Kidney (tissue), 14 donors: ENCODE measurements around the gene SLC1A7. TPM values are rescaled to one million over a fixed set of nuclear protein-coding genes. Genes with fewer than 3 reads are reported as not detected.
A peak's percentile ranks its signal among the peaks of the same experiment; 100 is the strongest.

Source experiments
- DNase-seq, 5 donors: peaks; one replicate each; pipeline ENCODE4 v3.0.0-alpha.2; 2013 to 2020
- FAIRE-seq: peaks from 2 replicates; lab custom pipeline; 2012; peaks lifted over from hg19 to GRCh38; lab: Jason Lieb, UNC
- H3K27ac ChIP-seq, 2 donors: one replicate each; pipeline ENCODE4 v1.7.0; 2013; ENCODE audit warnings: low read depth in 2 of 2, low read length in 2 of 2, inconsistent platforms in 1 of 2
- H3K27me3 ChIP-seq: one replicate; pipeline ENCODE4 v1.7.1; 2013; ENCODE audit warnings: low read length, inconsistent platforms; ENCODE audit not compliant: control insufficient read depth, insufficient read depth
- H3K36me3 ChIP-seq, 3 donors: one replicate each; pipeline versions ENCODE4 v1.7.0 to v1.7.1; 2013; ENCODE audit warnings: low read length in 3 of 3, control low read depth in 1 of 3, inconsistent platforms in 1 of 3; ENCODE audit not compliant: insufficient read depth in 3 of 3, control insufficient read depth in 2 of 3
- H3K4me1 ChIP-seq, 3 donors: one replicate each; pipeline versions ENCODE4 v1.7.0 to v1.7.1; 2013; ENCODE audit warnings: low read length in 3 of 3, inconsistent platforms in 1 of 3, low read depth in 1 of 3; ENCODE audit not compliant: control insufficient read depth in 2 of 3, insufficient read depth in 2 of 3
- H3K4me3 ChIP-seq, 3 donors: one replicate each; pipeline versions ENCODE4 v1.7.0 to v1.8.1; 2013; ENCODE audit warnings: low read length in 3 of 3, control low read depth in 1 of 3, inconsistent platforms in 1 of 3
- H3K9ac ChIP-seq, 3 donors: one replicate each; pipeline versions ENCODE4 v1.7.0 to v1.7.1; 2013; ENCODE audit warnings: low read length in 3 of 3, control low read depth in 1 of 3, inconsistent platforms in 1 of 3
- H3K9me3 ChIP-seq, 3 donors: one replicate each; pipeline versions ENCODE4 v1.7.0 to v1.7.1; 2013; ENCODE audit warnings: low read length in 3 of 3, control low read depth in 1 of 3, inconsistent platforms in 1 of 3; ENCODE audit not compliant: control insufficient read depth in 2 of 3, insufficient read depth in 1 of 3
- CTCF ChIP-seq: IDR thresholded peaks from 3 replicates; pipeline ENCODE4 v1.5.1; 2012; ENCODE audit warnings: mild to moderate bottlenecking, moderate library complexity, borderline replicate concordance; ENCODE audit not compliant: insufficient read depth; ENCODE audit errors: extremely low read depth
- intact Hi-C: fragments of 100-400 bp; cut with DNase I; formaldehyde crosslinking; loops from one replicate; pipeline ENCODE4 v1.11.1; 2022
- polyA plus RNA-seq: library from polyadenylated mRNA; stranded (reverse); fragments of 350-450 nt; fragmentation: Illumina TruSeq; extraction: RNeasy Lipid Tissue Mini Kit (QIAGEN cat#74804); gene quantifications from one replicate; pipeline ENCODE4 v1.2.3, GENCODE V29; 2014; ENCODE audit warnings: low read depth, low replicate concordance; ENCODE audit not compliant: insufficient read depth
- total RNA-seq: library from RNA; stranded (reverse); fragmentation: NEBNext Ultra II Directional; extraction: Animal tissue kit (Norgen Biotek cat#: 25700); gene quantifications from one replicate; pipeline ENCODE4 v1.2.1, GENCODE V29; 2021
- donor health status: control.
- donor health status: control.
- donor health status: control.
- donor health status: control.
- donor health status: control.
- donor health status: DM: yes; HTN: yes; CAD: no.
- donor health status: Normal renal cell carcinoma (clear cell type).

Gene SLC1A7
- total and polyA plus RNA-seq, 2 donors from 2014 or later = 1.0 TPM; not detected in 1

- no peak overlapping the region for H3K4me3 ChIP-seq
- H3K9me3 ChIP-seq = no peaks in the 10 kb centered on the region
- no peaks in the 10 kb centered on the region for H3K36me3 ChIP-seq
- intact Hi-C loops = no loop called here
- no peak for DNase-seq
- no peak overlapping the region for H3K9ac ChIP-seq
- H3K27me3 ChIP-seq = no peaks in the 10 kb centered on the region
- no peak for TF ChIP-seq CTCF
- H3K4me1 ChIP-seq = no peaks in the 10 kb centered on the region
- H3K27ac ChIP-seq = no peak overlapping the region
- FAIRE-seq = no peak
These were observed 34.7 kb downstream of the SLC1A7 start for GRCh38 chr1:53107570-53108322.

- TF ChIP-seq CTCF = no peak
- FAIRE-seq = no peak
These were observed 35.3 kb downstream of the SLC1A7 start for GRCh38 chr1:53107090-53107489.

GRCh38 chr1:53104289-53104913 is 38.0 kb downstream of the SLC1A7 start:
- Histone ChIP-seq H3K4me3 (no peak overlapping the region), H3K9ac (no peak overlapping the region), H3K27ac (no peak overlapping the region), H3K4me1 (no peaks in the 10 kb centered on the region), H3K36me3 (no peaks in the 10 kb centered on the region), H3K27me3 (no peaks in the 10 kb centered on the region), H3K9me3 (peaks cover 0 to 3% (median 0%) of the 10 kb centered on the region in 3 donors)
- TF ChIP-seq CTCF = no peak
- FAIRE-seq = no peak
- intact Hi-C loops = no loop called here
- DNase-seq = peak in 1 of 5 donors; percentile 70

More at GRCh38 chr1:53107090-53107489, 35.3 kb downstream of the SLC1A7 start:
- H3K36me3 ChIP-seq = no peaks in the 10 kb centered on the region
- intact Hi-C loops = no loop called here
- no peaks in the 10 kb centered on the region for H3K27me3 ChIP-seq
- H3K9ac ChIP-seq = no peak overlapping the region
- DNase-seq = no peak
- no peak overlapping the region for H3K27ac ChIP-seq
- H3K4me1 ChIP-seq = no peaks in the 10 kb centered on the region
- H3K9me3 ChIP-seq = no peaks in the 10 kb centered on the region
- no peak overlapping the region for H3K4me3 ChIP-seq
